Measurements from ENCODE around the gene YIF1A. TPM values are rescaled to one million over a fixed set of nuclear protein-coding genes. Genes with fewer than 3 reads are reported as not detected.
A peak's percentile ranks its signal among the peaks of the same experiment; 100 is the strongest.

Gene YIF1A
- total and polyA plus RNA-seq, 4 donors, result 93.0 to 136 (median 117) TPM

- H3K4me3 ChIP-seq (ENCODE audit: low read depth in 1 of 3, low read length in 3 of 3), result peak overlapping the region; percentile 44 to 63 (median 57)
- TF ChIP-seq HNF4G (IDR thresholded peaks at IDR 0.05) (no peak), ZBTB33 (IDR thresholded peaks at IDR 0.05) (no peak), NR2F2 (IDR thresholded peaks at IDR 0.05) (no peak), SP1 (IDR thresholded peaks at IDR 0.05) (peak; percentile 77), GABPA (IDR thresholded peaks at IDR 0.05 in 1 of 2, conservative IDR thresholded peaks at IDR 0.05 in 1 of 2) (no peak), TAF1 (conservative IDR thresholded peaks at IDR 0.05) (peak; percentile 26), FOXA2 (IDR thresholded peaks at IDR 0.05) (no peak), EGR1 (IDR thresholded peaks at IDR 0.05; ENCODE audit: low read depth in 2 of 2) (no peak), FOXA1 (IDR thresholded peaks at IDR 0.05) (no peak), YY1 (IDR thresholded peaks at IDR 0.05) (peak; percentile 56), REST (IDR thresholded peaks at IDR 0.05) (peak; percentile 64), RXRA (IDR thresholded peaks at IDR 0.05) (no peak), ATF3 (IDR thresholded peaks at IDR 0.05) (no peak), CTCF (IDR thresholded peaks at IDR 0.05; ENCODE audit: low read depth, low read length, missing input control) (peak; percentile 95), HNF4A (conservative IDR thresholded peaks at IDR 0.05) (no peak), RAD21 (IDR thresholded peaks at IDR 0.05) (peak; percentile 96 to 97), MAX (IDR thresholded peaks at IDR 0.05) (peak; percentile 50), JUND (IDR thresholded peaks at IDR 0.05) (no peak)
- no peaks in the 10 kb centered on the region for H3K9me3 ChIP-seq (ENCODE audit: control insufficient read depth in 4 of 4, low read length in 3 of 4)
- peak overlapping the region; percentile 79 to 86 for H3K27ac ChIP-seq (ENCODE audit: low read depth in 1 of 2, low read length in 2 of 2)
- no peaks in the 10 kb centered on the region for H3K36me3 ChIP-seq (ENCODE audit: control insufficient read depth in 4 of 4, insufficient read depth in 3 of 4, low read depth in 1 of 4, low read length in 3 of 4)
- H3K27me3 ChIP-seq (ENCODE audit: control insufficient read depth in 4 of 4, insufficient read depth in 4 of 4, low read length in 3 of 4), result no peaks in the 10 kb centered on the region
- H3K4me1 ChIP-seq (ENCODE audit: control insufficient read depth in 4 of 4, insufficient read depth in 4 of 4, low read length in 3 of 4), result peaks cover 0 to 12% (median 5%) of the 10 kb centered on the region in 4 donors
- peak overlapping the region in 1 of 2 donors; percentile 26 for H3K9ac ChIP-seq (ENCODE audit: low read depth in 1 of 2, low read length in 2 of 2)
- WGBS, result under 1% methylated on average over 44 of the region's 44 CpGs
- peak; percentile 93 for DNase-seq (ENCODE audit: low spot score)
These were observed 23.1 kb upstream of the YIF1A start for GRCh38 chr11:66311965-66312548.
